ENCODE measurements around the gene IDUA.

The IDUA gene

DNA sequence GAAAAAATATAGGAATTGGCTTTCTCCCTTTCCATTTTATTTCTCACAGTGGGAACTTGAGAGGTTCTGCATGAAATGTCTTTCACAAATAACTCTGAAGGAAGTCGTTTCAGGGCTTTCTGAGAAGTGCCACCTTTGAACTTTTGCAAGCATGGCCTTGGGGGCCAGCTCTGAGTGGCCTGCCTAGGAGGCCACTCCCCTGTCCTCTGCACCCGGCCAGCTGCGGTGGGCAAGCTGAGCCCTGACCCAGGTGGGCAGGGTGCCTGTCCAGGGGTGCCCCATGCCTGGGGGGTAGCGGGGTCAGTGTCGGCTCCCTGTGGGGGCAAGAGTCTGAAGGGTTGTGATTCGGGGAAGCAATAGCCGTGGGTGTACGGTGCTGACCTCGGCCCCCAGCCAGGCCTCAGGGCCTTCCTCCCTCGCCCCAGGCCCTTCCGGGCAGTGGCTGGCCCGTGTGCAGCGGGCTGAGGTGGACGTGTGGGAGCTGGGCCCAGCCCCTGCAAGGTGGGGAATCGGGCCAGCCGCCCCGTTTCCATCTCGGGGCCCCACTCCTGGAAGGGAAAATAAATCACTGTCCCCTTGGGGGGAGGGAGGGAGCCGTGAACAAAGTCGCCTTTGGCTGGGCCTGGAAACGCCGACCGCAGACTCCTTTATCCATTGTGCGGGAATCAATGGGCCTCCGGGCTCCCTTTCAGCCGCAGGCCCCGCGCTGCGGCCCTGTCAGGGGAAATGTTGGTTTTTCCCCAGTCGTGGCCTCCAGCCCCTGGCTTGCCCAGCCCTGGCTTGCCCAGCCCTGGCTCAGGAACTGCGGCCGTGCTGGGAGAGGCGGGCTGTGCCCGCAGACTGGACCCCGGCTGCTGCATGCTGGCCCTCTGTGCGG, 27.7 kb downstream of the IDUA start:
- Mint-ChIP-seq H3K4me3 (no peak overlapping the region), H3K36me3 (peaks cover 2 to 3% of the 10 kb centered on the region in 2 donors), H3K27me3 (no peaks in the 10 kb centered on the region), H3K4me1 (peaks cover 10 to 36% of the 10 kb centered on the region in 2 donors), H3K9me3 (no peaks in the 10 kb centered on the region), H3K27ac (no peak overlapping the region)
- DNase-seq (no peak), ATAC-seq (replicated peaks) (no peak)

DNA sequence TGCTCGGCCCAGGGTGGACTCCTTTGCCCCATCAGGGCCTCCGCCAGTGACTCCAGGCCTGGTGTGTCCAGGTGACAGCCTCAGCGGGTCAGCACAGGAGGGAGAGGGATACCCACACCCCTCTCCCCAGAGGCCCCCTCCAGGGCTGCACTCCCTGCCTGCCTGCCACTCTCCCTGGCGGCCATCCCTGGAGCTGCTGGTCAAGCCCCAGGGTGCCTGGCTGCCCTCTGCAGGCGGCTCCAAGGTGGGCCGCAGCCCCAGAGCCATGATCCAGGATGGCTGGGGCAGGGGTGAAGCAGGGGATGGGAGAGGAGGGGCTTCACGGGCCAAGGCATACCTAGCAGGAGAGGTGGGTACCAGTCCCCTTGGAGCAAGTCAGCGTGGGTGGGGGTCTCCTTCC, 28.3 kb downstream of the IDUA start:
- Mint-ChIP-seq H3K27ac (no peak overlapping the region), H3K36me3 (peaks cover 0 to 3% of the 10 kb centered on the region in 2 donors), H3K4me3 (no peak overlapping the region), H3K9me3 (no peaks in the 10 kb centered on the region), H3K27me3 (no peaks in the 10 kb centered on the region), H3K4me1 (peaks cover 10 to 41% of the 10 kb centered on the region in 2 donors)
- ATAC-seq (replicated peaks) (no peak), DNase-seq (no peak)

DNA sequence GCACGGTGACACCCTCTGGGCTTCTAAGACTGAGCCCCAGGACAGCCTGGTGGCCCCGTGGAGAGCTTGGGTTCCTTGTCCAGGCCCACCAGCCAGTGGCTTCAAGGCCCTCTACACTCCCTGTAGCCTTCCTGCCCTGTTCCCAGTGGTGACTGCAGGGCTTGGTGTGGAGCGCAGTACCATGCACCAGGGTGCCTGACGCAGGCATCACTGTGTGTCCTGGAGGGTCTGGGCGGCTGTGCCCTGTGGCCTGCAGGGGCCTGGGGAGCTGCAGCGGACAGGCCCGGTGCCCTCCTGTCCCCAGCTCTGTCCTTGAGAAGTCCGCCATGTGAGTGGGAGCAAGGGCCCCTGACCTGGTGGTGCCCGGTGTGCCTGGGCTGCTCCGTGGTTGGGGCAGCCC, 28.9 kb downstream of the IDUA start:
- DNase-seq (no peak), ATAC-seq (replicated peaks) (no peak)
- Mint-ChIP-seq H3K27ac (no peak overlapping the region), H3K4me3 (no peak overlapping the region), H3K27me3 (no peaks in the 10 kb centered on the region), H3K4me1 (peaks cover 5 to 37% of the 10 kb centered on the region in 2 donors), H3K36me3 (peaks cover 0 to 3% of the 10 kb centered on the region in 2 donors), H3K9me3 (no peaks in the 10 kb centered on the region)

DNA sequence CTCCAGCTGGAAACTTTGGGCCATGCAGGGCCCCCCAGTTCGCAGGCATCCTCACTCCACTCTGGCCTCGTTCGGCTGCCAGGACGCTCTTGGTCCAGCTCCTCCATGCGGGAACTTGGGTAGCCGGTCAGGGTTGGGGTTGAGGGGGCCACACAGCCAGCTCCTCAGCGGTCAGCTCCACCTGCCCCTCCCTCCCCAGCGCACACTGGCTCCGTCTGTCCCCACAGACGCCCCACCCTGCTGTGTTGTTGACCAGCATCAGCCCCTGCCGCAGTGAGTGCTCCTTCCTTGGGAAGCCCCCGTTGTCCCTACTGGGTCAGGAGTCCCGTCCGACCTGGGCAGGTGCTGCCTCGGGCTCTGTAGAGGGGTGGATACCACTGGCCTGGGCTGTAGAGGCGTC, 30.4 kb downstream of the IDUA start:
- peaks cover 0 to 3% of the 10 kb centered on the region in 2 donors for H3K36me3 Mint-ChIP-seq
- H3K4me3 Mint-ChIP-seq, result no peak overlapping the region
- ATAC-seq (replicated peaks) (no peak), DNase-seq (no peak)
- no peaks in the 10 kb centered on the region for H3K27me3 Mint-ChIP-seq
- H3K27ac Mint-ChIP-seq, result no peak overlapping the region
- H3K9me3 Mint-ChIP-seq, result no peaks in the 10 kb centered on the region
- H3K4me1 Mint-ChIP-seq, result peaks cover 12 to 48% of the 10 kb centered on the region in 2 donors

DNA sequence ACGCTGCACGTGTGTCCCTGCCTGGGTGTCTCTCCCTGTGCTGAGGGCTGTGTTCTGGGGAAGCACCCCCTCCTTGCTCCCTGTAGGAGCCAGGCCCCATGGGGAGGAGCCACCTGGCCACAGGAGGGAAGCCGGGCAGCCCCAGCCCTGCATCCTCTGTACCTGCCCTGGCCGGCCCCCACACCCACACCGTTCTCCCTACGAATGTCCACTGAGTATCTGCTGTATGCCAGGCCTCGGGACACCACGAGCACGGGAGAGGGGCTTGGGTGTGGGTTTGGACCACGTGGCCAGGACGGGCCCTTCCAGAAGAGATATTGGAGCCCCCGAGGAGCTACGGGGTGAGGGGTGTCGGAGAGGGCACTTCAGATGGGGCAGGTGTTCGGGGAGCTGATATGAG, 30.9 kb downstream of the IDUA start:
- ATAC-seq (replicated peaks), result no peak

DNA sequence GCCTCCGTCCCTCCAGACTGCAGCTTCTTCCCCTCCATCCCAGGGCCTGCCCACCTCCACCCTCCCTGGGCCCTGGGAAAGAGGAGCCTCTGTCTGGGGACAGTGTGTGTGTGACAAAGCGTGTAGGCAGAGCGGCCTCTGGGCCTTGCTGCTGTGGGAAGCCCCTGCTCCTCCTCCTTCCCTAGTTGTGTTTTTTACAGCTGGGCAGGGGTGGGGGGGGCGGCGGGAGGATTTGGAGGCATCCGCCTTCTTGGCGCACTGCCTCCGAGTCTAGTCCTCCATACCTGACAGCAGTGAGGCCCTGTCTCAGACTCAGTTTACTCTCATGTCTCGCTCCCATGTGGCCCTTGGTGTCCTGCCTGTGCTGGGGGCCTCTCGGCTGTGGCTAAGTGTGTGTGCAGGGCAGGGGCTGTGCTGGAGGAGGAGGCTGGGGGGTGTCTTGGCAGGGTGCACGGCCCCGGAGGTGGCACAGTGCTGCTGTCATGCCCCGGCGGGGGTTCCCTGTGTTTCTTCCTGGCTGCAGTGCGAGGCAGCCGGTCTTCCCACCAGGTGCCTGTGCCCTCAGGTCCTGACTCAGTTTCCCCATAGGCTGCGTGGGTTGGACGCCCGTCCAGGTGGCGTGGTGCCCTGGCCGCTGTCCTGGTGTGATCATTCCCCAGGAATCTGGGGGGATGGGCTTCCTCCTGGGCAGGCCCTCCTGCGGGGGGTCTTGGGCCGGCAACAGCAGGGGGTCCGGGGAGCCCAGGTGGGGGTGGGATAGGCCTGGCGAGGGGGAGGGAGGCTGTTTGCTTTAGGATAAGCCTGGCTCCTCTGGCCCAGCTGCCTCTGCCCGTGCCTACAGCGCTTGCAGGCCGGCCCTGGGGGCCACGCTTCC, 31.5 kb downstream of the IDUA start:
- ATAC-seq (replicated peaks) (no peak), DNase-seq (no peak)
- Mint-ChIP-seq H3K9me3 (no peaks in the 10 kb centered on the region), H3K4me3 (no peak overlapping the region), H3K27ac (peak overlapping the region; percentile 65), H3K27me3 (no peaks in the 10 kb centered on the region), H3K36me3 (peaks cover 0 to 3% of the 10 kb centered on the region in 2 donors), H3K4me1 (peaks cover 12 to 52% of the 10 kb centered on the region in 2 donors)

More for the DNA sequence above, 30.9 kb downstream of the IDUA start:
- Mint-ChIP-seq H3K9me3 (no peaks in the 10 kb centered on the region), H3K27ac (no peak overlapping the region), H3K4me3 (no peak overlapping the region), H3K36me3 (peaks cover 0 to 3% of the 10 kb centered on the region in 2 donors), H3K4me1 (peaks cover 12 to 52% of the 10 kb centered on the region in 2 donors), H3K27me3 (no peaks in the 10 kb centered on the region)
- DNase-seq, result no peak

DNA sequence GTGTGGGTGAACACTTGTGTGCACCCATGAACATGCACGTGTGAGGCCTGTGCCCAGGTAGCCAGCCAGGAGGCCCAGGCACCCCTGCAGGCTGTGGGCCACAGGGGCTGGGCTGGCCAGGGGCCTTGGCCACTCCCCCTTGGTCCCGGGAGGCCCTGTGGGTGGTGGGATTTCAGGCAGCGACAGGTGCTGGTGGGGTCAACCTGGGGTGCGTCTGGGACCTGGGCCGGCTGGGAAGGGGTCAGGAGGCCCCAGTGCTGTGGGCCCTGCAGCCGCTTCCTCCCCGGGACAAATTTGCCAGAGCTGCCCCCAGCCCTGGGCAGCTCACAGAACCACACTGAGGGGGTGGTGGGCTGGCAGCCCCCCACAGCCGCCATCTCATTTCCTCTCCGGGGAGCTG, 32.5 kb downstream of the IDUA start:
- Mint-ChIP-seq H3K9me3 (no peaks in the 10 kb centered on the region), H3K27ac (peak overlapping the region; percentile 20), H3K27me3 (no peaks in the 10 kb centered on the region), H3K4me3 (no peak overlapping the region), H3K36me3 (no peaks in the 10 kb centered on the region), H3K4me1 (peaks cover 12 to 52% of the 10 kb centered on the region in 2 donors)
- no peak for ATAC-seq (replicated peaks)
- DNase-seq, result no peak

DNA sequence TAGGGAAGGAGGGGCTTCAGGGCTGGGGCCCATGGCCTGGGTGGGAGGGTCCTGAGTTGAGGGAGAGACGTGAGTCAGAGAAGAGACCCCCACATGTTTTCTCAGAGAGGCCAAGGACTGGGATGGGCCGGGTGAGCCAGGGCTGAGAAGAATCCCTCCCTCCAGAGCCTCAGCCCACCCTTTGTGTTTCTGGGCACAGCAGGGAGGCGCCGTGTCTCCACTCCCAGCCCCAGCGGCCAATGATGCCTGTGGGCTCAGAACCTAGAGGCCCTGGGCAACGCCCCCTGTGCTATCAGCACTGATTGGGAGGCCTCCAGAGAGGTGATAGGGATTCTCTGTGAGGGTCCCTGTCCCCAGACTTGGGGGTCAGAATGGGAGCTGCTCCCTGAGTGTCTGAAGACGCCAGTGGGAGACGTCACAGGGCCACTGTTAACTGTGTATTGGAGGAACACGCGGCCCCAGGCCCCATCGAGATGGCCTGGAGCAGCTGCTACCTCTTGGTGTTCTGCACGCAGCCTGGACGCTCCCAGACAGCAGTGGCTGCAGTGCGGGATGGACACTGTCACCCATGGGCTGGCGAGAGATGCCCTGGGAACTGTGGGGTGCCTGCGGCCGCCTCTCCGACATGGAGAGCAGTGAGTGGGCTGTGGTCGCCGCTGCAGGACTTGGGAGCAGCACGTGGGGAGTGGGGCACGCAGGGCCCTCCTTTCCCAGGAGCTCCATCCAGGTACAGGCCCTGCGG, 33.1 kb downstream of the IDUA start:
- Mint-ChIP-seq H3K27ac (peak overlapping the region; percentile 9), H3K4me3 (no peak overlapping the region), H3K4me1 (peaks cover 12 to 54% of the 10 kb centered on the region in 2 donors), H3K9me3 (no peaks in the 10 kb centered on the region), H3K36me3 (peaks cover under 1 to 2% of the 10 kb centered on the region in 2 donors), H3K27me3 (no peaks in the 10 kb centered on the region)
- ATAC-seq (replicated peaks) (no peak), DNase-seq (no peak)

DNA sequence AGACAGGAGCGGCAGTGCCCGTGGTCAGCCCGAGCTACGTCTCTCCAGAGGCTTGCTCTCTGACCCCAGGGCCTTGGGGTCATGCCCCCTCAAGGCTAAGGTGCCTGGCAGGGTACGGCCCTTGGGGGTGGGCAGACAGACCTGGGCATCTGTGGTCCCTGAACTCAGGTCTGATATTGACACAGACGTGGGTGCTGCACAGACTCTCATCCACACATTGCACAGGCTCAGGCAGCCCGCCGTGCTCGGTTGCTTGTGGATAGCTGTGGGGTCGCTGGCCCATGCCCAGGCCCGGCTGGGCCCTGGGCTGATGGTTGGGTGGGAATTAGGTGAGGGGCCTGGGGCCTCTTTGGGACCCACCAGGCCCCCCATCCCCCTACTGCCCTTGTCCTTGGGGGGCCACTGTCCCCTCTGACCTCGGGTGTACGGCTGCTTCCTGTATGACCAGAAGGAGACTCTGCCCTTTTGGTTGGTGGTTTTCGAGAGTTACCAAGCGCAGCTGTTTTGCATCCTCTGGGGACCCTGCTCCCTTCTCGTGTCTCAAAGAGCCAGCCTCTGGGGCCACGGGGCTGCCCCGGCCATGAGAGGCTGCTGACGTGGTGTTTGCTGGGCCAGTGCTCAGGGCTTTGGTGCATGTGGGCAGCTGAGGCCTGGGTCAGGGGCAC, 34.7 kb downstream of the IDUA start:
- Mint-ChIP-seq H3K4me3 (peak overlapping the region; percentile 21 to 63), H3K36me3 (peaks cover 7 to 8% of the 10 kb centered on the region in 2 donors), H3K9me3 (no peaks in the 10 kb centered on the region), H3K27ac (peak overlapping the region; percentile 87), H3K27me3 (no peaks in the 10 kb centered on the region), H3K4me1 (peaks cover 25 to 64% of the 10 kb centered on the region in 2 donors)
- DNase-seq (peak; percentile 87), ATAC-seq (replicated peaks) (peak; percentile 92 to 93)

DNA sequence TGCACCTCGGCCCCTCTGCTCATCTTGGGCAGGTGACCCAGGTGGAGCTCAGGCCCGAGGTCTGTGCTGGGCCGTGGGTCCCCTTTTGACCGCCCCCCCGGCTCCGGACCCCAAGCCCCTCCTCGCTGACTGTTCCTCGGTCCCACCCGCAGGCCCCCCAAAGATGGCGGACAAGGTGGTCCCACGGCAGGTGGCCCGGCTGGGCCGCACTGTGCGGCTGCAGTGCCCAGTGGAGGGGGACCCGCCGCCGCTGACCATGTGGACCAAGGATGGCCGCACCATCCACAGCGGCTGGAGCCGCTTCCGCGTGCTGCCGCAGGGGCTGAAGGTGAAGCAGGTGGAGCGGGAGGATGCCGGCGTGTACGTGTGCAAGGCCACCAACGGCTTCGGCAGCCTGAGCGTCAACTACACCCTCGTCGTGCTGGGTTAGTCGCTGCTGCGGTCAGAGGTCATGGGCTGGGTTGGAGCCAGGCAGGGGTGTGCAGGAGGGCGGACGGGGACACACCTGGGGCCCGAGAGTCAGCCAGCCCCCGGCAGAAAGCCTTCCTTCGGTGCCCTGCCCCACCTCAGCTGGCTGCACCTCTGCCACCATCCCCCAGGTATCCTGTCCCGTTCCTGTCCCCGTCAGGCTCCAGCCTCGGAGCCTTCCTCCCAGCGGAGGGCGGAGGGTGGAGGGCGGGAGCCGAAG, 35.4 kb downstream of the IDUA start:
- peaks cover 26 to 61% of the 10 kb centered on the region in 2 donors for H3K4me1 Mint-ChIP-seq
- H3K9me3 Mint-ChIP-seq, result no peaks in the 10 kb centered on the region
- H3K27ac Mint-ChIP-seq, result peak overlapping the region; percentile 87
- no peaks in the 10 kb centered on the region for H3K27me3 Mint-ChIP-seq
- ATAC-seq (replicated peaks) (no peak), DNase-seq (no peak)
- H3K36me3 Mint-ChIP-seq, result peaks cover 7 to 8% of the 10 kb centered on the region in 2 donors
- H3K4me3 Mint-ChIP-seq, result peak overlapping the region in 1 of 2 donors; percentile 63

DNA sequence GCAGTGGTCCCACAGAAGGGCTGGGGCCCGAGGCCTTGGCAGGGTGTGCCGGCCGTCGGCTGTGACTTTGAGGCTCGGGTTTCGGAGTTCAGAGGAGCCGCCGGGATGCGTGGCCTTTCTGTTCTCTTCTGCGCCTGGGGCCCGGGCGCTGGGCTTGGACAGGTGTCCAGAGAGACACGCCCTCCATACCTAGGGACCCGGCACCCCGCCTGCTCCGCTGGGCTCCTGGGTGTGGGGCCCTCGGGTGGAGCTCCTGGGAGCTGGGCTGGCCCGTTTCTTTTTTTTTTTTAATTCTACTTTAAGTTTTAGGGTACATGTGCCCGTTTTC, 35.9 kb downstream of the IDUA start:
- no peak overlapping the region for H3K27ac Mint-ChIP-seq
- H3K9me3 Mint-ChIP-seq, result no peaks in the 10 kb centered on the region
- H3K36me3 Mint-ChIP-seq, result peaks cover 7 to 8% of the 10 kb centered on the region in 2 donors
- no peaks in the 10 kb centered on the region for H3K27me3 Mint-ChIP-seq
- no peak overlapping the region for H3K4me3 Mint-ChIP-seq
- DNase-seq (no peak), ATAC-seq (replicated peaks) (no peak)
- H3K4me1 Mint-ChIP-seq, result peaks cover 25 to 56% of the 10 kb centered on the region in 2 donors

DNA sequence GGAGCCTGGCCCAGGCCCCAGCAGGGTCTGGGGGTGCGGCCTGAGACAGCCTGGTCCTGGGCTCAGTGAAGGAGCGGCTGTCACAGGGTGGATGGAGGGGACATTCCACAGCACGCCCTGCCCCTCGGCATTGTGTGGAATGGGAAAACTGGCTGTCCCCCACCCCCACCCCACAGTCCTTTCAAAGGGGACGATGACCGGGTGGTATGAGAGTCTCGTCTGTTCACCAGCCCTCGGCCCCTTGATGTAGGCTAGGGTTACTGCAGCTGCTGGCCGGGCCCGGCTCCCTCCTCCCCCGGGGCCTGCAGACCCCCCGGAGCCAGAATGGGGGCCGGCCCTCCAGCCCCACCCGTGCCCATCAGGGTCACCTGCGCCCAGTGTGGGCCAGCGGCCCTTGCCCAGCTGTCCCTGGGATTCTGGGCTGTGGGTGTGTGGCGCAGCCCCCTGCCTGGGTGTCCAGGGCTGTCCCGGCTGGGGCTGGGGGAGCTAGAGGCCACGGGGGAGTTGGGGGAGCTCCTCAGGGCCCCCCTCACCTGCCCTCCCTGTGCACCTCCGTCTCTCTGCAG, 36.3 kb downstream of the IDUA start:
- no peaks in the 10 kb centered on the region for H3K9me3 Mint-ChIP-seq
- peaks cover 21 to 51% of the 10 kb centered on the region in 2 donors for H3K4me1 Mint-ChIP-seq
- H3K4me3 Mint-ChIP-seq, result no peak overlapping the region
- H3K27ac Mint-ChIP-seq, result no peak overlapping the region
- no peak for DNase-seq
- no peaks in the 10 kb centered on the region for H3K27me3 Mint-ChIP-seq
- peaks cover 7 to 8% of the 10 kb centered on the region in 2 donors for H3K36me3 Mint-ChIP-seq
- ATAC-seq (replicated peaks), result no peak
